HG03135 (cell line): ENCODE data around the gene APMAP.

Experiments used
- ATAC-seq: cut with Tn5 transposase; IDR thresholded peaks from one replicate; pipeline ENCODE4 v1.9.1; 2021; ENCODE audit warnings: mild to moderate bottlenecking, moderate library complexity; ENCODE audit not compliant: unreplicated experiment

The APMAP gene

GRCh38 chr20:24990810-24991252 is 1.7 kb downstream of the APMAP start:
- ATAC-seq = no peak

- no peak for ATAC-seq
Measured at GRCh38 chr20:24989162-24989561, 3.4 kb downstream of the APMAP start.

GRCh38 chr20:24987873-24988835 is 4.4 kb downstream of the APMAP start:
- no peak for ATAC-seq

GRCh38 chr20:24987244-24987643 is 5.3 kb downstream of the APMAP start:
- ATAC-seq = no peak

GRCh38 chr20:24986436-24987015 is 6.0 kb downstream of the APMAP start:
- no peak for ATAC-seq

- ATAC-seq = no peak
Measured at GRCh38 chr20:24985802-24986201, 6.7 kb downstream of the APMAP start.

GRCh38 chr20:24984961-24985640 is 7.5 kb downstream of the APMAP start:
- ATAC-seq = no peak

- no peak for ATAC-seq
Measured at GRCh38 chr20:24983896-24984295, 8.7 kb downstream of the APMAP start.

GRCh38 chr20:24981790-24982189 is 10.8 kb downstream of the APMAP start:
- no peak for ATAC-seq

GRCh38 chr20:24981282-24981681 is 11.3 kb downstream of the APMAP start:
- no peak for ATAC-seq

- no peak for ATAC-seq
Measured at GRCh38 chr20:24980291-24981053, 12.1 kb downstream of the APMAP start.

GRCh38 chr20:24979036-24979960 is 13.3 kb downstream of the APMAP start:
- ATAC-seq = no peak

- no peak for ATAC-seq
Measured at GRCh38 chr20:24978513-24978912, 14.0 kb downstream of the APMAP start.

GRCh38 chr20:24977797-24978196 is 14.8 kb downstream of the APMAP start:
- no peak for ATAC-seq

GRCh38 chr20:24977336-24977735 is 15.2 kb downstream of the APMAP start:
- no peak for ATAC-seq

- no peak for ATAC-seq
Measured at GRCh38 chr20:24972341-24972740, 20.2 kb downstream of the APMAP start.

- no peak for ATAC-seq
Measured at GRCh38 chr20:24971376-24972101, 21.0 kb downstream of the APMAP start.

- no peak for ATAC-seq
Measured at GRCh38 chr20:24970754-24971153, 21.8 kb downstream of the APMAP start.

GRCh38 chr20:24970030-24970553 is 22.5 kb downstream of the APMAP start:
- ATAC-seq = no peak
